Measurements from ENCODE around the gene TSEN2.

Gene TSEN2

GRCh38 chr3:12557473-12558100, 73.3 kb downstream of the TSEN2 start:
- no peak for DNase-seq

GRCh38 chr3:12558706-12559105, 74.4 kb downstream of the TSEN2 start:
- no peak for DNase-seq

DNA sequence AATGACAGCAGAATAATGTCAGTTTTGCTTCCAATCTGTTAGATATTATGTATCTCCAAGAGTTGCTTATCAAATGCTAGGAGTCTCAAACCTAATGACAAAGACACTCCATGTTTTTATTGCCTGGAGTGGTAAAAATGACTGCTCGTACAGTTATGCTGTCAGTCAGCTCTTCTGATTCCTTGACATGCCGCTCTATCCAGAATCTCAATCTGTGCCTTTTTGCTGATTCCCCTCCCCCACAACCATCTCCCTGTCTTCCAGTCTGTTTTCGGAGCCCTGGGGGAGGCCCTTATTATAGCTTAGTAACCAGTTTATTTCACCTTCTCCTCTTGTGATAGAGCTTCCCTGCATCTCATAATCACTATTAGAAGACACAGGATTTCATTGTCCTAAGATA, 75.2 kb downstream of the TSEN2 start:
- no peak for DNase-seq

DNA sequence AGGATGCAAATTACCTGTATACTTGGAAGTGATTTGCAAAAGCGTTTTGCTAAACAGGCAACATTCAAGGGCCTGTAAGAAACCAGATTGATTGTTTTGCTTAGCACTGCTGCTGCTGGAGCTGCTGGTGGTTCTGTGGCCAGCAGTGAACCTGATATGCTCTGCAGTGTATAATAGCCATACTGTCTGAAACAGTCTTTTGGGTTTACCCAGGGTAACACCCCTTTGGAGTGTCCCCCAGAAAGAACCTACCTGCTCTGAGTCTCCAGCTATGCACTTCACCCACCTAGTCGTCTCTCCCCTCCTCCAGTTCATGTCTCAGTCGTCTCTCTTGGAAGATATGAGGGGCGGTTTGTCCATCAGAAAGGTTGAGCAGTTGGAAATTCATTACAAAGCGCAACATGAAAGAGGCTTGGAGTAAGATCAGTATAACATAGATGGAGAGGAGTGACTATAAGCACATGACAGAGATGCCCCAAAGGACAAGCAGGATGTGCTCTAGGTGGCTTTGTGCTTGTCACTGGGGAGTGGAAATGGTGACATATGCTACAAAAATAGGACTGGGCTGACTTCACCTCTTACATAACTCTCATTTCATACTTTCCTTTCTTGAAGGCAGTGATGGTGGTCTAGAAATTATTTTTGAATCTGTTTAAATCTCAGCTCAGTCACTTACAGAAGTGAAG, 76.4 kb downstream of the TSEN2 start:
- no peak for DNase-seq

GRCh38 chr3:12561397-12561796, 77.1 kb downstream of the TSEN2 start:
- DNase-seq = no peak

GRCh38 chr3:12562451-12562850, 78.2 kb downstream of the TSEN2 start:
- DNase-seq = no peak

GRCh38 chr3:12566976-12567375, 82.7 kb downstream of the TSEN2 start:
- DNase-seq = no peak

GRCh38 chr3:12568747-12569146, 84.5 kb downstream of the TSEN2 start:
- no peak for DNase-seq

DNA sequence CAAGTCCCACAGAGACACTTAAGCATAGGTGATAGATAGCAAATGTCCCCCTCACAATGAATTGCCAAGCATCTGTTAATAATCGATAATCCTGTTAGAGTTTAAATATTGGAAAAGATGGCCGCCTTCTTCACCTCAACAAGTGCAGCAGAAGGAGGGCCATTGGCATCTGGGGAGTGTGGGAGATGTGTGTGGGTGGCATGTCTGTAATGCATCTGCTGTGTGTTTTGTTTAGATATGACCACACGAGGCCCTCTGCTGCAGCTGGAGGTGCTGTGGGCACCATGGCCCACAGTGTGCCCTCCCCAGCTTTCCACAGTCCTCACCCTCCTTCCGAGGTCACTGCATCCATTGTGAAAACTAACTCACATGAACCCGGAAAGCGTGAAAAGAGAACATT, 85.6 kb downstream of the TSEN2 start:
- DNase-seq = no peak

GRCh38 chr3:12571986-12572385, 87.7 kb downstream of the TSEN2 start:
- DNase-seq = no peak

- DNase-seq = no peak
Measured at GRCh38 chr3:12574131-12574530, 89.9 kb downstream of the TSEN2 start.

DNA sequence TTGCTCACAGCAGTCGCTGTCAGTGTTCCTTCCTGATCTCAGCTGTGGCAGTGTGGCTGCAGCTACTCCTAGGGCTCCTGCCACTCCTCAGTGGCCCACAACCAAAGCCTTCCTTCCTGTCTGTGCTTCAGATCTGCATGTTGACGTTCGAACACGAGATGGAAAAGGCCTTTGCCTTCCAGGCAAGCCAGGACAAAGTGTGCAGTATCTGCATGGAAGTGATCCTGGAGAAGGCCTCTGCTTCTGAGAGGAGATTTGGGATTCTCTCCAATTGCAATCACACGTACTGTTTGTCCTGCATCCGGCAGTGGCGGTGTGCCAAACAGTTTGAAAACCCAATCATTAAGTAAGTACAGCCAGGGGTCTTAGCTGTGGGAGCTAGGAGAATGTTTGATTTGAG, 90.4 kb downstream of the TSEN2 start:
- no peak for DNase-seq

GRCh38 chr3:12577379-12577778, 93.1 kb downstream of the TSEN2 start:
- DNase-seq = no peak

GRCh38 chr3:12578742-12579141, 94.5 kb downstream of the TSEN2 start:
- no peak for DNase-seq

DNA sequence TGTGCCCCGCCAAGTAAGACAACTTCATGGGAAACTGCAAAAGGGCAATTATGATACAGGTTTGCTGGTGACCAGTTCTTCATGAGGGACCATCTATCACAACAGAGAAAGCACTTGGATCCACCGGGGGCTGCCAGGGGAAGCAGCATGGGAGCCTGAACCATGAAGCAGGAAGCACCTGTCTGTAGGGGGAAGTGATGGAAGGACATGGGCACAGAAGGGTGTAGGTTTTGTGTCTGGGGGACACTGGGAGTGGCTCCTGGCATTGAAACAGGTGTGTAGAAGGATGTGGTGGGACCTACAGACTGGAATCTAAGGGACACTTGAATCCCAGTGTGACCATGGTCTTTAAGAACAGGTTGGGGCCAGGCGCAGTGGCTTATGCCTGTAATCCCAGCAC, 95.2 kb downstream of the TSEN2 start:
- DNase-seq = no peak

DNA sequence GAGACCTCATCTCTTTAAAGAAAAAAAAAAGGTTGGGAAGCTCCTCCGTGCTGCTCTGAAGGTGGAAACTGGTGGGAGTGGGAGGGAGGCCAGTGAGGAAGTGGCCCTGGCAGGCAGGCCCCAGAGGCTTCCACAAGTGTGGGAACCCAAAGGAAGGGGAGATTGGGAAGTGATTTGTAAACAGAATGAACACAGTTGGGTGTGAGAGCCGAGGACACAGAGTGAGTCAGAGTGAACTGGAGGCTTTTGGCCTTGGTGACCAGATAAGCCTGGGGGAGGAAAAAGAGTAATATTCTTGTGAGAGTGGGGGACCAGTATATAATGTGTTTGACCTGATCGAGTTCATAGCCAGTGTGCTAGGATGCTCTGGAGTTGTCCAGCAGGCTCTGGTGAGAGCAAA, 95.6 kb downstream of the TSEN2 start:
- no peak for DNase-seq

DNA sequence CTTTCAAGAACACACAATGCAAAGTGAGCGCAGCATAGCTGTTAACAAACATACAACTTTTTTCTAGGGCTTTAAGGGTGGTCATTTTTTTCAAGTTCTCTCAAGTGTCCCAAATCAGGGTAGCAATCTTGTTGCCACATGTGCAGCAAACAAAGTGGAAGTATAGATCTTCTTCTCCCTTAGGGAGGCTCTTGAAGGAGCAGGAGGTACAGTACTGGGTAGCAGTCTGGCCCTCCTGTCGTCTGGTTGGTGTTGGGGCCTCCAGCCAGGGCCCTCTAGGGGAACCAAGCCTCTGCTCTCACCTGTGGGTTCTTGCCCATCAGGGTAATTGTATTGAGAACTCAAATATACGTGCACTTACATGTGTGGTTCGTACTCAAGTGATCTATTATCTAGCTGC, 98.5 kb downstream of the TSEN2 start:
- DNase-seq = no peak
